SK-N-SH treated with all-trans-retinoic acid at 6 μM for 48 hours (cell line): ENCODE measurements around the gene NATD1.

Experiments used
- ATAC-seq: fragments of 200-7000 bp; cut with Tn5 transposase; 3 replicates; pipeline ENCODE4 v1.9.1; 2020; ENCODE audit warnings: mild to moderate bottlenecking, moderate library complexity
- ARNTL ChIP-seq: fragments of 450-650 bp; formaldehyde crosslinking; IDR thresholded peaks from 2 replicates; pipeline ENCODE4 v1.5.0; 2020; ENCODE audit warnings: low read depth, mild to moderate bottlenecking, moderate library complexity, borderline replicate concordance
- BACH2 ChIP-seq: fragments of 250-450 bp; sonication (Bioruptor Pico); IDR thresholded peaks from 2 replicates; pipeline ENCODE4 v1.9.0; 2021; ENCODE audit warnings: mild to moderate bottlenecking, borderline replicate concordance
- CSDC2 ChIP-seq: fragments of 250-450 bp; sonication (Bioruptor Pico); IDR thresholded peaks from 2 replicates; pipeline ENCODE4 v1.5.0; 2020; ENCODE audit warnings: mild to moderate bottlenecking, moderate library complexity
- ESRRG ChIP-seq: fragments of 250-450 bp; sonication (Bioruptor Pico); IDR thresholded peaks from 2 replicates; pipeline ENCODE4 v1.6.1; 2021; ENCODE audit warnings: mild to moderate bottlenecking
- GLIS3 ChIP-seq: fragments of 250-450 bp; sonication (Bioruptor Pico); IDR thresholded peaks from 2 replicates; pipeline ENCODE4 v1.5.0; 2020; ENCODE audit warnings: mild to moderate bottlenecking, moderate library complexity
- ISL1 ChIP-seq: fragments of 250-450 bp; sonication (Bioruptor Pico); IDR thresholded peaks from 2 replicates; pipeline ENCODE4 v2.1.2; 2022; ENCODE audit warnings: mild to moderate bottlenecking, moderate library complexity
- OSR1 ChIP-seq: fragments of 250-450 bp; sonication (Bioruptor Pico); IDR thresholded peaks from 2 replicates; pipeline ENCODE4 v1.8.0; 2022; ENCODE audit warnings: moderate library complexity, mild to moderate bottlenecking, inconsistent platforms
- PPARA ChIP-seq: fragments of 250-450 bp; sonication (Bioruptor Pico); IDR thresholded peaks from 2 replicates; pipeline ENCODE4 v1.5.0; 2020; ENCODE audit warnings: mild to moderate bottlenecking, borderline replicate concordance
- RARB ChIP-seq: fragments of 250-450 bp; sonication (Bioruptor Pico); IDR thresholded peaks from 2 replicates; pipeline ENCODE4 v1.8.0; 2021; ENCODE audit warnings: mild to moderate bottlenecking, moderate library complexity
- SNAI2 ChIP-seq: fragments of 250-450 bp; sonication (Bioruptor Pico); IDR thresholded peaks from 2 replicates; pipeline ENCODE4 v1.5.0; 2020; ENCODE audit warnings: mild to moderate bottlenecking, moderate library complexity
- TCF4 ChIP-seq: fragments of 250-450 bp; sonication (Bioruptor Pico); IDR thresholded peaks from 2 replicates; pipeline ENCODE4 v1.8.0; 2021; ENCODE audit warnings: mild to moderate bottlenecking, moderate library complexity, borderline replicate concordance
- ZC3H10 ChIP-seq: fragments of 250-450 bp; sonication (Bioruptor Pico); IDR thresholded peaks from 2 replicates; pipeline ENCODE4 v1.5.1; 2021; ENCODE audit warnings: mild to moderate bottlenecking, moderate library complexity
- ZFP30 ChIP-seq: fragments of 450-650 bp; formaldehyde crosslinking; IDR thresholded peaks from 2 replicates; pipeline ENCODE4 v1.5.0; 2022; ENCODE audit warnings: mild to moderate bottlenecking, moderate library complexity
- ZNF565 ChIP-seq: fragments of 450-650 bp; formaldehyde crosslinking; conservative IDR thresholded peaks from 2 replicates; pipeline ENCODE4 v1.5.0; 2020; ENCODE audit warnings: low read depth, mild to moderate bottlenecking, moderate library complexity
- ZNF70 ChIP-seq: fragments of 450-650 bp; formaldehyde crosslinking; IDR thresholded peaks from 2 replicates; pipeline ENCODE4 v1.5.0; 2020; ENCODE audit warnings: mild to moderate bottlenecking, moderate library complexity
- ZNF8 ChIP-seq: fragments of 450-650 bp; formaldehyde crosslinking; IDR thresholded peaks from 2 replicates; pipeline ENCODE4 v1.5.0; 2020; ENCODE audit warnings: mild to moderate bottlenecking, moderate library complexity
- TF ChIP-seq, protein P1 (sequence below): fragments of 250-450 bp; sonication (Bioruptor Pico); IDR thresholded peaks from 2 replicates; pipeline ENCODE4 v1.5.1; 2021; ENCODE audit warnings: mild to moderate bottlenecking, moderate library complexity
- TF ChIP-seq, protein P2 (sequence below): fragments of 250-450 bp; sonication (Bioruptor Pico); IDR thresholded peaks from 2 replicates; pipeline ENCODE4 v1.8.0; 2021; ENCODE audit warnings: low read depth, mild to moderate bottlenecking, moderate library complexity, borderline replicate concordance

NATD1 gene

GRCh38 chr17:21242780-21243515, 10.3 kb downstream of the NATD1 start (continued):
- TF ChIP-seq, protein P1, sequence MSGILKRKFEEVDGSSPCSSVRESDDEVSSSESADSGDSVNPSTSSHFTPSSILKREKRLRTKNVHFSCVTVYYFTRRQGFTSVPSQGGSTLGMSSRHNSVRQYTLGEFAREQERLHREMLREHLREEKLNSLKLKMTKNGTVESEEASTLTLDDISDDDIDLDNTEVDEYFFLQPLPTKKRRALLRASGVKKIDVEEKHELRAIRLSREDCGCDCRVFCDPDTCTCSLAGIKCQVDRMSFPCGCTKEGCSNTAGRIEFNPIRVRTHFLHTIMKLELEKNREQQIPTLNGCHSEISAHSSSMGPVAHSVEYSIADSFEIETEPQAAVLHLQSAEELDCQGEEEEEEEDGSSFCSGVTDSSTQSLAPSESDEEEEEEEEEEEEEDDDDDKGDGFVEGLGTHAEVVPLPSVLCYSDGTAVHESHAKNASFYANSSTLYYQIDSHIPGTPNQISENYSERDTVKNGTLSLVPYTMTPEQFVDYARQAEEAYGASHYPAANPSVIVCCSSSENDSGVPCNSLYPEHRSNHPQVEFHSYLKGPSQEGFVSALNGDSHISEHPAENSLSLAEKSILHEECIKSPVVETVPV (CRISPR knock-in tag), result no peak
- TF ChIP-seq ISL1 (CRISPR knock-in tag), result no peak
- TF ChIP-seq, all 23 proteins: peak for 0

GRCh38 chr17:21242026-21242697, 11.0 kb downstream of the NATD1 start:
- ATAC-seq, result no peak
- TF ChIP-seq PPARA (CRISPR knock-in tag), result no peak
- TF ChIP-seq ZNF70 (CRISPR knock-in tag), result no peak
- no peak for TF ChIP-seq ZC3H10 (CRISPR knock-in tag)
- no peak for TF ChIP-seq ARNTL (CRISPR knock-in tag)

GRCh38 chr17:21241564-21241963, 11.6 kb downstream of the NATD1 start:
- TF ChIP-seq CSDC2 (CRISPR knock-in tag) (no peak), PPARA (CRISPR knock-in tag) (no peak), OSR1 (CRISPR knock-in tag) (no peak), ZNF8 (no peak), ZFP30 (CRISPR knock-in tag) (no peak), SNAI2 (CRISPR knock-in tag) (no peak), ISL1 (CRISPR knock-in tag) (no peak)
- TF ChIP-seq, protein P2, sequence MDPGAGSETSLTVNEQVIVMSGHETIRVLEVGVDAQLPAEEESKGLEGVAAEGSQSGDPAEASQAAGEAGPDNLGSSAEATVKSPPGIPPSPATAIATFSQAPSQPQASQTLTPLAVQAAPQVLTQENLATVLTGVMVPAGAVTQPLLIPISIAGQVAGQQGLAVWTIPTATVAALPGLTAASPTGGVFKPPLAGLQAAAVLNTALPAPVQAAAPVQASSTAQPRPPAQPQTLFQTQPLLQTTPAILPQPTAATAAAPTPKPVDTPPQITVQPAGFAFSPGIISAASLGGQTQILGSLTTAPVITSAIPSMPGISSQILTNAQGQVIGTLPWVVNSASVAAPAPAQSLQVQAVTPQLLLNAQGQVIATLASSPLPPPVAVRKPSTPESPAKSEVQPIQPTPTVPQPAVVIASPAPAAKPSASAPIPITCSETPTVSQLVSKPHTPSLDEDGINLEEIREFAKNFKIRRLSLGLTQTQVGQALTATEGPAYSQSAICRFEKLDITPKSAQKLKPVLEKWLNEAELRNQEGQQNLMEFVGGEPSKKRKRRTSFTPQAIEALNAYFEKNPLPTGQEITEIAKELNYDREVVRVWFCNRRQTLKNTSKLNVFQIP (CRISPR knock-in tag), result no peak
- TF ChIP-seq, protein P1 (CRISPR knock-in tag), result no peak
- no peak for ATAC-seq

- no peak for TF ChIP-seq TCF4 (CRISPR knock-in tag)
- no peak for TF ChIP-seq GLIS3
- no peak for TF ChIP-seq SNAI2 (CRISPR knock-in tag)
- no peak for TF ChIP-seq CSDC2 (CRISPR knock-in tag)
- TF ChIP-seq ZNF565 (CRISPR knock-in tag), result no peak
- no peak for TF ChIP-seq BACH2
- TF ChIP-seq ESRRG (CRISPR knock-in tag), result no peak
- TF ChIP-seq RARB (CRISPR knock-in tag), result no peak
- TF ChIP-seq ZNF8, result no peak
- TF ChIP-seq, protein P2 (CRISPR knock-in tag), result no peak
- TF ChIP-seq ZNF70 (CRISPR knock-in tag), result no peak
- TF ChIP-seq ARNTL (CRISPR knock-in tag), result no peak
- ATAC-seq, result no peak
Measured at GRCh38 chr17:21240369-21241055, 12.7 kb downstream of the NATD1 start.
